NB4 (cell line): Measurements from ENCODE around the gene FOSL2.
A peak's percentile ranks its signal among the peaks of the same experiment; 100 is the strongest.

Source experiments
- DNase-seq: peaks from one replicate; pipeline ENCODE4 v3.0.0; 2010; ENCODE audit warnings: low read depth
- H3K4me3 ChIP-seq: one replicate; pipeline ENCODE4 v1.5.1; 2011; ENCODE audit warnings: mild to moderate bottlenecking, low read depth, low read length, moderate library complexity
- CTCF ChIP-seq: IDR thresholded peaks from one replicate; pipeline ENCODE4 v1.5.1; 2012; ENCODE audit warnings: low read depth, low read length
- MAX ChIP-seq: IDR thresholded peaks from 2 replicates; pipeline ENCODE4 v1.6.1; 2011; ENCODE audit warnings: low read depth, low read length
- MYC ChIP-seq: IDR thresholded peaks from 2 replicates; pipeline ENCODE4 v1.6.1; 2011; ENCODE audit warnings: low read depth, low read length
- POLR2A ChIP-seq: IDR thresholded peaks from 2 replicates; pipeline ENCODE4 v1.6.1; 2011; ENCODE audit warnings: mild to moderate bottlenecking; ENCODE audit not compliant: insufficient read length; ENCODE audit errors: extremely low read depth

FOSL2 gene

GRCh38 chr2:28375742-28376631, 16.7 kb upstream of the FOSL2 start:
- TF ChIP-seq MAX = no peak
- no peak for TF ChIP-seq MYC
- no peak for TF ChIP-seq CTCF
- no peak for TF ChIP-seq POLR2A
- H3K4me3 ChIP-seq = no peak overlapping the region
- DNase-seq = no peak

GRCh38 chr2:28377195-28377816, 15.4 kb upstream of the FOSL2 start:
- no peak overlapping the region for H3K4me3 ChIP-seq
- DNase-seq = peak; percentile 42
- TF ChIP-seq CTCF (no peak), POLR2A (no peak), MYC (no peak), MAX (no peak)

DNA sequence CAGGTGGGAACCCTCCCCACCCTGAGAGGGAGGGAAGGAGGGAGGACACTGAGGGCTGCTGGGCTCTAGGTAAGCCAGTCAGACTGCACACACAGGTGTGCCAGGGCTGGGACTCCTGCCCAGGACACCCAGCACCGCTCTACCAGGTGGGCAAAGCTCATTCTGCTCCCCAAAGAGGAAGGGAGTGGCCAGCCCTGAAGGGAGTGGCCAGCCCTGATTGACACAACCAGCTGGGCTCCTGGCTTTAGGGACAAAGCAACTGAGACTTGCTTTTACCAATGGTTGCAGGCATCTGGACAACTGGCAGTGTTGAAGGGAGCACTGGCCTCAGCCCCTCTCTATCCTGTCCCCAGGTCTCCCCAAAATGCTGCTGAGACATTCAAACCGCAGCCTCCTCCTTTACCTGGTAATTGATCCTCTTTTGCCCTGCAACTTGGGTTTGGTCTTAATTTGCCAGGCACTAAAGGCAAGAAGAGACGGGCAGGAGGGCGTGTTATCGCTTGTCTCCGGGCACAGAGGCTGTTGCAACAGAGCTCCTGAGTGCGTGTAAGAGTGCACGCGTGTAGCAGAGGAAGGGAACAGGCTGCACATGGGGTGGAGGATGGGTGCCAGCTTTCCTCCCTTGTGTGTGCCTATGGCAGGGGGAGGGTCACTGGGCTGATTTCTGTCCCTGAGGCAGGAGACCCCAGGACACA, 14.5 kb upstream of the FOSL2 start:
- H3K4me3 ChIP-seq = peak overlapping the region; percentile 30
- peak; percentile 86 for DNase-seq
- TF ChIP-seq MAX (peak; percentile 83), MYC (peak; percentile 89), POLR2A (no peak), CTCF (no peak)

DNA sequence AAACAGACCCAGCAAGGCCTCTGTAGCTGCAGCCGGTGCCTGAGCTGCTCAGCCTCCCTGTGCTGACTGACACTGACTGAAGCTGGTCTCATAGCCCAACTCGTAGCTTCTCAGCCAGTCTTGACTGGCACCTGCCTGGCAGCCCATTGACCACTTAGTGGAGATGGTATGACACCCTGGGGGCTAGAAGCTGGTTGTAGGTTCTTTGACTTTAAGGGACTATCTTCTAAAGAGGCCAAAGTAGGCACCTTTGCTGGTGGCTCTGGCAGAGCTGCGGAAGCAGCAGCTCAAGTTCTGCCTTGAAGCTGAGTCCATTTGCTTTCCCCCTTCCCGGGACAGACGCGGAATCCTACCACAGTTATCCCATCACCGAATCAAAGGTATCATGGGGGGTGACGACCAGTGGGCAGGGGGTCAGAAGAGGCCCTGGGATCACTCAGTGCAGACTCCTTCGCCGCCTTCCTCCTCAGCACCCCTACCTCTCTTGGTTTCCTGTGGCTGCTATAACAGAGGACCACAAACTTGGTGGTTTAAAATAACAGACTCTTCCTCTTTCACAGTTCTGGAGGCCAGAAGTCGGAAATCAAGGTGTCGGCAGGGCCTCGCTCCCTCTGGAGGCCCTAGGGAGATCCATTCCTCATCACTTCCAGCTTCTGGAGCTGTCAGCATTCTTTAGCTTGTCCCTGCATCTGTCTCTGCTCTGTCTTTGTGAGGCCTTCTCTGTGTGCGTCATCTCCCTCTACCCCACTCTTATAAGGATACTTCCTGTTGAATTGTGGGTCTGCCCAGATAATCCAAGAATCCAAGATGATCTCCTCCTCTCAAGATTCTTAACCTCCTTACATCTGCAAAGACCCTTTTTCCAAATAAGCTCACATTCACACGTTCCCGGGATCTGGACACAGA, 13.7 kb upstream of the FOSL2 start:
- TF ChIP-seq MYC (no peak), POLR2A (peak; percentile 13), CTCF (peak; percentile 5), MAX (peak; percentile 21)
- peak overlapping the region; percentile 30 for H3K4me3 ChIP-seq
- DNase-seq = peak; percentile 86

DNA sequence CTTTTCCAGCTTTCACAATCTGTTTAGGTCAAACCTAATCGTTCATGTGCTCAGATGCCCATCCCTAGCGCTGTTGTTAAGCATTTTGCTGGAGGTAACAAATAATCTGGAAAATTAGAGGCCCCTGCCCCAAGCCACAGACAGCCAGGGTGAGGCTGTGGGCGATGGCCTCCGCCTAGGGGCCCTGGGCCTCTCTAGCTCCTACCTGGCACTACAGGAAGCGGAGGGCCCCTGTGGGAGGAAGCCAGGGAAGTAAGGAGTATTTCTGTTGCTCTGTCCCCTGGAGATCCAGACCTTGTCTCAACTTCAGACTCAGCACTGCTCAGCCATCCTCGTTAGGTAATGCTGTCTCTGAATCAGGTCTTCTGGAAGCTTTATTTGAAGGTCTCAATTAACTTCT, 12.4 kb upstream of the FOSL2 start:
- H3K4me3 ChIP-seq = no peak overlapping the region
- TF ChIP-seq POLR2A = no peak
- TF ChIP-seq CTCF = no peak
- no peak for TF ChIP-seq MAX
- TF ChIP-seq MYC = no peak
- peak; percentile 38 for DNase-seq
